NOMO-1 treated with dmso at 0.1 percent for 144 hours (cell line): ENCODE data around the gene UGT2B28.
"Not testable (repeated sequence)": the region's sequence is repeated elsewhere in the genome, so short reads cannot be mapped to it uniquely, and the experiment has no call there.

Experiments used
- DNase-seq: peaks from one replicate; lab custom pipeline; 2025; ENCODE audit not compliant: unreplicated experiment; lab: John Stamatoyannopoulos, UW

UGT2B28 gene

GRCh38 chr4:69280081-69280480 lies at the start of gene UGT2B28:
Gene UGT2B28 (plus strand): TSS chr4:69280475. CDS start chr4:69280501, 26 bp downstream.
- not testable (repeated sequence) for DNase-seq

DNA sequence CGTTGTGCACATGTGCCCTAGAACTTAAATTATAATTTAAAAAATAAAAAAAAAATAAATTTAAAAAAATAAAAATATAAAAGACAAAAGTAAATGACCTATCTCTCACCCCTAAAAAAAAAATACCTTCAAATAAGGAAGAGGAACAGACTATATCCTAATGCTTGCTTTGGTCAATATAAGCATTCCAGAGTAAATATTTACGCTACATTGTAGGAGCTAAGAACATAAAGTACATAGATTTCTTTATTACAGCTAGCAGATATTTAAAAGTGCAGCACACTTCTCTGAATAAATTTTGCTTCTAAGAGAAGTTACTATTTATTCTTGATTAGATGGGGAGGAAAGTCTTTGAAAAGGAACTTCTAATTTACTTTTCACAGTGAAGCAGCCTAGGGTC lies 41.2 kb upstream of the UGT2B28 start:
- DNase-seq = no peak

GRCh38 chr4:69239557-69240168 lies 40.6 kb upstream of the UGT2B28 start:
- no peak for DNase-seq

DNA sequence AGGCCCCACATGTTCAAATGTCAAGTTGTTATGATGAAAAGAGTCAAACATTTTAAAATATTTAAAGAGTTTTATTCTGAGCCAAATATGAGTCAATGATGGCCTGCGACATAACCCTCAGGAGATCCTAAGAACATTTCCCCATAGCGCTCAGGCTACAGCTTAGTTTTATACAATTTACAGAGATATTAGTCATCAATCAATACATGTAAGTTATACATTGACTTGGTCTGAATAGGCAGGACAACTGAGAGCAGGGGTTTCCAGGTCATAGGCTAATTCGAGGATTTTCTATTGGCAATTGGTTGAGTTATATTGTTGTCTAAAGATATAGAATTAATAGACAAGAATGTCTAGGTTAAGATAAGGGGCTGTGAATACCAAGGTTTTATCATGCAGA lies 39.5 kb upstream of the UGT2B28 start:
- not testable (repeated sequence) for DNase-seq

DNA sequence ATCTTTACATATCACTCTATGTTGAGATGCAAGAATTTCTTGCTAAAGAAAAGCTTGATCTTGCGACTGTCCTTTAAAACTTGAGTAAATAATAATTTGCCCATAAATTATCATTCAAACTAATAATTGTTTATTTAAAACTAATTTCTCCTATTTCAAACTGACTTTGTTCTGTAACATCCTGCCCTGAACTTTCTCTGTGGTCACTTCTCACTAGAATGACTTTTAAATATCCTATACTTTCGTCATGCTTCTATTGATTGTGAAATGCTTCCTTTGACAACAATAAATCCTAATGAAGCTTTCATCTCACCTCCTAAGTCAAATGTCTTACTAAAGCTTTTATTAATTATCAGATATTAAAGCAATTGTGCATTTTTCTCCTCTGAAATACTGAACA lies 38.5 kb upstream of the UGT2B28 start:
- DNase-seq = not testable (repeated sequence)

- DNase-seq = not testable (repeated sequence)
Measured at GRCh38 chr4:69242562-69243240, 37.6 kb upstream of the UGT2B28 start.

DNA sequence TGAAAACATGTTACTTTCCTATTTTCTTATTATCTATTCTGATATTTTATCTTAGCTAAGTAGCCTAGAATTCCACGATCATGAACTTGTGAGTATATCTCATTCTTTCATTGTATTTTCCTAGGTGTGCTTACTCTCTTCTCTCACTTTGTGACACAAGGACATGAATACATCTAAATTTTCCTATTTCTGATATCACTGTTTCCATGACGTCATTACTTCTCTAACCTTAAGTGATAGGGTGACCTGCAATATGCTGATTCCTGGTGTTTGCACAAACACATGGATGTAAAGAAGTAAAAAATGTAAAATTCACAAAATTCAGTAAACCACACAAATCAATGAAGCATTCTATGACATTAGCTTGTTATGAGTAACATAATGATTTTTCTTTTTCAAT lies 29.4 kb upstream of the UGT2B28 start:
- not testable (repeated sequence) for DNase-seq

DNA sequence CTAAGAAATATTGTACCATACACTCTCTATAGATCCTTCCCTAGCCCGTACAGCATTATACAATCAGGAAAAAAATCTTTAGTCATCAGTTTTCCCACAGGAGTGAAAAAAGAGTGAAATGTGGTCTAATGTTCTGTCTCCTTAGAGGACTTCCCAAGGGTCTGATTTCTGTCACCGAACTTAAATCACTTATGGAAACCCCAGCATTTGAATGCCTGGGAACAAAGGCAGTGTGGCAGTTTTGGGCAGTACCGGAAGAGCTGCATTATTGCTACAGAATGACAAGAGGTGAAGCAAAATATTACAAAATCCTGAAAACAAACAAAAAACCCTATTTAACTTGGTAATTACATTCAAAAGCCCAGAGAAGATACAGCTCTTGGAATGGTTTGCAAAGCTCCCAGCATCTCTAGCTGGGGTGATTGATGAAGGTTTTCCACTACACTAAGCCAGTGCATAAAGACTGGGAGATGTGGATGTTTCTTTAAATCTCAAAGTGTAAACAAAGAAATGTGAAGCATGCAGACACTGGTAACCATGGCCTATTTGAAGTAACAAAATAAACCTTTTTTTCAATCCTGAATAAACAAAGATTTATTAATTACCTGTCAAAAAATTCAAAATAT lies 27.0 kb upstream of the UGT2B28 start:
- DNase-seq = not testable (repeated sequence)

DNA sequence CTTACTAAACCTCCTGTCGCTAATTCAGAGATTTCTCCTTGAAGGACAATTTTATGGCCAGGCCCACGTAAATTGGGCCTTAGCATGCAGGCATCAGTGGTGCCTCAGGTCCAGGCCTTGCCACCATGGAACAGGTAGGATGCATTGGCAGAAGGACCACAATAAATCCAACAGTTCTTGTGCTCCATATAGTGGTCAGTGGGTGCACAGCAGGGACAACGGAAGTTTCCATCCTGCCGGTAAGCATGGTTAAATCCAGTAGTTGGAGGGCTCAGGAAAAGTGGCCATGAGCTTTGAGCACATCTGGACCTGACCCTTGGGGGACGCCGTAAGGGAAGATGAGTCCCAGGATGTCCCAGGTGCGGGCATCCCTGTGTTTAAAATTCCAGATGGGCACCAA lies 11.7 kb upstream of the UGT2B28 start:
- DNase-seq = not testable (repeated sequence)

DNA sequence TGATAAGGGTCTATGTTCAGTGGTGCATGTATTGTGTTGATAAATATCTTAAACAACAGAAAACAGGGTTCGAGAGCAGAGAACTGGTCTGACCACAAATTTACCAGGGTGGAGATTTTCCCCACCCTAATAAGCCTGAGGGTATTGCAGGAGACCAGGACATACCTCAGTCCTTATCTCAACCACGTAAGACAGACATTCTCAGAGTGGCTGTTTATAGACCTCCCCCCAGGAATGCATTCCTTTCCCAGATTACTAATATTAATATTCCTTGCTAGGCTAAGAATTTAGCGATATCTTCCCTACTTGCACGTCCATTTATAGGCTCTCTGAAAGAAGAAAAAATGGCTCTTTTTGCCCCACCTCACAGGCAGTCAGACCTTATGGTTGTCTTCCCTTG lies 16.1 kb downstream of the UGT2B28 start:
- DNase-seq = not testable (repeated sequence)

DNA sequence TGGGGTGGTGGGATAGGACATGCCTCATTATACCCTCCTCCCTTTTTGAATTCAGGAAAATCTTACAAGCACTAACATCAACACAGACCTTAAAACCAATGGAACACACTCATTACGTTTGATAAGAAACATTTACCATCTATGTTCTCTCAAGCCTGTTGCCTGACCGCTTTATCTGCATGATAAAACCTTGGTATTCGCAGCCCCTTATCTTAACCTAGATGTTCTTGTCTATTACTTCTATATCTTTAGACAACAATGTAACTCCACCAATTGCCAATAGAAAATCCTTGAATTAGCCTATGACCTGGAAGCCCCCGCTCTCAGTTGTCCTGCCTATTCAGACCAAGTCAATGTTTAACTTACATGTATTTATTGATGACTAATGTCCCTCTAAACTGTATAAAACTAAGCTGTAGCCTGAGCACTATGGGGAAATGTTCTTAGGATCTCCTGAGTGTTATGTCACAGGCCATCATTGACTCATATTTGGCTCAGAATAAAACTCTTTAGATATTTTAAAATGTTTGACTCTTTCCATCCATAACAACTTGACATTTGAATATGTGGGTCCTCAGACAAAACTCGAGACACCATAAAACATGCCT lies 28.3 kb downstream of the UGT2B28 start:
- not testable (repeated sequence) for DNase-seq

DNA sequence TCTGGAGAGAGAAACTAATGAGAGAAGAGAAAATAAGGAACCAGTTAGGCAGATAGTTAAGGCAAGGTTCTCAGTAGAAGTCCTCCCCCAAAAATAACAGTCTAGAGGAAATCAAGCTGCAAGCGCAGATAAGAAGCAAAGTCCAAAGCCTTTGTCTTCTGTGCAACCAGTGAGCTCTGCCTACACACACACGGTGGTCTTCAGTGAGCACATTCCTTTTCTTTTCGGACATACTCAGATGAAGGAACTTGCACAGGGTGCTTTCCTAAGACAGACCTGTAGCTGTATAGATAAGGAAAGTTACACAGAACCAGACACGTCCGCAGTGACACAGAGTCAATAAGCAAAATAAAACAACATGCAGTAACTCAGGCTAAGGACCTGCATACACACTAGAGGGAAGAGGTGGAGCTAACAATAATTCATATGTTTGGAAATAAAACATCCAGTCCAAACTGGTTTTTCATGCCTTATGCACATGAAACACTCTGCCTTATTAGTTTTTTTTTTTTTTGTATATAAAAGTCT lies 29.3 kb downstream of the UGT2B28 start:
- not testable (repeated sequence) for DNase-seq

GRCh38 chr4:69310262-69310661 lies 30.0 kb downstream of the UGT2B28 start:
- DNase-seq = not testable (repeated sequence)

DNA sequence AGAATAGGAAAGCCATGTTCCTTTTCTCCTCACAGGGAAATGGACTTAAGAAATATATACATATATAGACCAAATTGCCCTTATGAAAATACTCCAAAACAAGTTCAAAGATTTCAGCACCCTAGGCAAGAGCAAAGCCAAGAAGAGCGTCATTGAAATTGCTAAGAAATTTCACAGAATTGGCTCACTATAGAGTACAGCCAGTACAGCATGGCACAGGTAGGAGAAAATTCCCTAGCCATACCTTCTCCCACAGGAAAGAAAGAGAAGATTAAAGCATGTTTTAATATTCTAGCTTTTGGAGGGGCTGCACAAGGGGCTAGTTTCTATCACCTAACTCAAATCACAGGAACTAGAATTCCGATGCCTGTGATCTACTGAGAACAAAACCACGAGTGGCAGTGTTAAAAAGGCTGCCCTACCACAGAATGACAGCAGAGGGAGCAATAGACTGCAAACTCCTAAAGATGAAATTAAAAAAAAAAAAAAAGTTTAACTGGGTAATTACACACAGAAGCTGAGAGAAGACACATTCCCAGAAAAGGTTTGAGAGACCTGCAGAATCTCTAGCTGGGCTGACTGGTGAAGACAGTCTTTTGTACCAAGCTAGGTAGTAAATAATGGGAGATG lies 37.5 kb downstream of the UGT2B28 start:
- not testable (repeated sequence) for DNase-seq

- DNase-seq = no peak
Measured at GRCh38 chr4:69321153-69321729, 41.0 kb downstream of the UGT2B28 start.

GRCh38 chr4:69322055-69322454 lies 41.8 kb downstream of the UGT2B28 start:
- no peak for DNase-seq

GRCh38 chr4:69323284-69323683 lies 43.0 kb downstream of the UGT2B28 start:
- DNase-seq = no peak

DNA sequence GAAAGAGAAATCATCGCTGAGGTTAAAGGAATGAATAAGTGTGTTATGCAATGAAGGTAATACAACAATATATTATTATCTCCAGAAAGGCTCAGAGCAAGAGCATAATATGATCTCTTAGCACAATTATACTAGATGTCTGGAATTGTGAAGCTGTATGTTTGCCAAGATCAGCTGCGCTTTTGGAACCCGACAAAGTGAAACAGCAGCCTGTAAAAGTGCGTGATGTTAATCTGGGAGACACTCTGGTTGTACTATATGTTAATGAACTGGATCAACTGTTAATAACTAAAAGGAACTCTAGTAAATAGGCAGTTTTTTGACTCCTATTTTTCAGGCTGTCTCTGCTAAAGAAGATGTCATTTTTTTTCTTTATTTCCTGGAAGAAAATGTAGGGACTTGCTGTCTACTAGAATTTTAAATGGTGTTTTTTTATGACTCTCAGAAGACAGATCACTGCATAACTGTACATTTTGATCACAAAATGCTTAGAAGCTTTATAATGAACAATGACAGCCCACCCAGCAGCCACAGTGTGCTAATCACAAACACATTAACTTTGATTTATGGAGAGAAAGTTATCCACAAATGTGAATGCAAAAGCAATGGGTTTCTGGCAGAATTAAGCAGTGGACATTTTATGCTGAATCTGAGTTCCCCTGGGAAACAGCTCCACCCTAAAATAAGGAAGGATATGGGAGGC lies 50.2 kb downstream of the UGT2B28 start:
- DNase-seq = no peak

- DNase-seq = not testable (repeated sequence)
Measured at GRCh38 chr4:69331304-69331703, 51.0 kb downstream of the UGT2B28 start.

DNA sequence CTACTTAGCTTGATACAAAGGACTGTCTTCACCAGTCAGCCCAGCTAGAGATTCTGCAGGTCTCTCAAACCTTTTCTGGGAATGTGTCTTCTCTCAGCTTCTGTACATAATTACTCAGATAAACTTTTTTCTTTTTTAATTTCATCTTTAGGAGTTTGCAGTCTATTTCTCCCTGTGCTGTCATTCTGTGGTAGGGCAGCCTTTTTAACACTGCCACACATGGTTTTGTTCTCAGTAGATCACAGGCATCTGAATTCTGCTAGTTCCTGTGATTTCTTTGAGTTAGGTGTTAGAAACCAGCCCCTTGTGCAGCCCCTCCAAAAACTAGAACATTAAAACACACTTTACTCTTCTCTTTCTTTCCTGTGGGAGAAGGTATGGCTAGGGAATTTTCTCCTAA lies 55.2 kb downstream of the UGT2B28 start:
- DNase-seq = not testable (repeated sequence)
